ENCODE measurements around the gene RAD54L. TPM values are rescaled to one million over a fixed set of nuclear protein-coding genes. Genes with fewer than 3 reads are reported as not detected.

The RAD54L gene
- total RNA-seq, 2 experiments from 2014 or later, result 83.9 to 88.0 TPM

DNA sequence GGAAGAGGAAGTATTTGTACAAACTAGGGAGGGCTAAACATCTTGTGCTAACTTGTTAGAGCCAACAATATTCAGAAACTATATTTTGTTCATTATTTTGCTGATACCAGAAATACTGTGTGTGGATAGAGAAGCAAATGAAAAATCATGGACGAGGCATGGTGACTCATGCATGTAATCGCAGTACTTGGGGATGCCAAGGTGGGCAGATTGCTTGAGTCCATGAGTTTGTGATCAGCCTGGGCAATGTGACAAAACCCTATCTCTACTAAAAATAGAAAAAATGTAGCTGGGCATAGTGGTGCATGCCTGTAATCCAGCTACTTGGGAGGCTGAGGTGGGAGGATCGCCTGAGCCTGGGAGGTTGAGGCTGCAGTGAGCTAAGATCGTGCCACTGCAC lies 42.4 kb downstream of the RAD54L start:
- H3K36me3 Mint-ChIP-seq (ENCODE audit: low read depth), result peaks cover 25% of the 10 kb centered on the region
- H3K4me3 Mint-ChIP-seq, result no peak overlapping the region
- H3K27ac Mint-ChIP-seq, result no peak overlapping the region
- intact Hi-C loops (cut with micrococcal nuclease), result loop anchor here (5.0 kb wide), 1 partner anchor 43 kb away; the partner anchor contains the start of gene RAD54L
- CTCF ChIA-PET, result interaction anchor here (0.6 kb wide), 2 partner anchors 31 to 119 kb away, joined by 3 to 5 read pairs; no protein-coding TSS in a partner anchor
- no peaks in the 10 kb centered on the region for H3K27me3 Mint-ChIP-seq (ENCODE audit: low read depth)
- no peaks in the 10 kb centered on the region for H3K9me3 Mint-ChIP-seq
- DNase-seq, result no peak
- peaks cover 14% of the 10 kb centered on the region for H3K4me1 Mint-ChIP-seq (ENCODE audit: low read depth)

DNA sequence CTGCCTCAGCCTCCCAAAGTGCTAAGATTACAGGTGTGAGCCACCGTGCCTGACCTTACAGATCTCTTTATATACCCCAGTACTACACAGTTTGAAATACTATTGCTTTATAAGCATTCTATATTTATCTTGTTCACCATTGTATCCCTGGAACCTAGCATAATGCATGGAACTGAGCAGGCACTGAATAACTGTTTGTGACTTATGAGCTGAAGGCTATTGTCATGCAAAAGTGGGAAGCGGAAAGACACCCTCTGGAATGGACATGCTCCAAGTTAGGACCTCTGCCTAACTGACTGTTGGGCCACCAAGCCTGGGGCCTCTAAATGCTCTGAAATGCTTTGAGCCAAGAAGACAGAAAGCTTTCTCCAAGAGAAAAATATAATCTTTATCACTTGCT lies 47.7 kb downstream of the RAD54L start:
- no peaks in the 10 kb centered on the region for H3K27me3 Mint-ChIP-seq (ENCODE audit: low read depth)
- DNase-seq, result no peak
- intact Hi-C loops (cut with micrococcal nuclease), result no loop called here
- CTCF ChIA-PET, result interaction anchor here (0.6 to 1.2 kb wide), 2 partner anchors 51 to 52 kb away, joined by 3 read pairs; no protein-coding TSS in a partner anchor
- H3K27ac Mint-ChIP-seq, result no peak overlapping the region
- no peak overlapping the region for H3K4me3 Mint-ChIP-seq
- no peaks in the 10 kb centered on the region for H3K9me3 Mint-ChIP-seq
- peaks cover 21% of the 10 kb centered on the region for H3K36me3 Mint-ChIP-seq (ENCODE audit: low read depth)
- H3K4me1 Mint-ChIP-seq (ENCODE audit: low read depth), result peaks cover under 1% of the 10 kb centered on the region

DNA sequence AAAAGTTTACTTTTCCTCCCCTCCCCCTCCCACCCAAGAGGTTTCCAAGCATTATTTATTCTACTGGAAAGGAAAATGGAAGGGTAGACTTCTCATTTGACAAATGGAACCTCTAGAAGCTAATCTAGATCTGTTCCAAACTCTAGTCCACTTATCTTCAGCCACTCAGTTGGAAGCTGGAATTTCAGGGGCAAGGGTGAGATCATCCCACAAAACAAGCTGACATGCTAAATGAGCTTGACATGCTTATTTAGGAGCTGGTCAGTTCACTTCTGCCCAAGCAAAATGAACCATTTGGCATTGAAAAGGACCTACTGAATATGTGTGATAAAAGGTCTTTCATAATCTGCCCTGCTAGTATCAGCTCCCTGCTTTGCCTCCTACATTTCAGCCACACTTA lies 50.8 kb downstream of the RAD54L start:
- Mint-ChIP-seq H3K36me3 (ENCODE audit: low read depth) (peaks cover 28% of the 10 kb centered on the region), H3K9me3 (no peaks in the 10 kb centered on the region), H3K27ac (no peak overlapping the region), H3K4me1 (ENCODE audit: low read depth) (peaks cover 14% of the 10 kb centered on the region), H3K4me3 (no peak overlapping the region), H3K27me3 (ENCODE audit: low read depth) (no peaks in the 10 kb centered on the region)
- CTCF ChIA-PET, result interaction anchor here (1.2 to 1.3 kb wide), 3 partner anchors 46 to 75 kb away, joined by 3 to 4 read pairs (median 3); no protein-coding TSS in a partner anchor
- no peak for DNase-seq
- intact Hi-C loops (cut with micrococcal nuclease), result no loop called here

DNA sequence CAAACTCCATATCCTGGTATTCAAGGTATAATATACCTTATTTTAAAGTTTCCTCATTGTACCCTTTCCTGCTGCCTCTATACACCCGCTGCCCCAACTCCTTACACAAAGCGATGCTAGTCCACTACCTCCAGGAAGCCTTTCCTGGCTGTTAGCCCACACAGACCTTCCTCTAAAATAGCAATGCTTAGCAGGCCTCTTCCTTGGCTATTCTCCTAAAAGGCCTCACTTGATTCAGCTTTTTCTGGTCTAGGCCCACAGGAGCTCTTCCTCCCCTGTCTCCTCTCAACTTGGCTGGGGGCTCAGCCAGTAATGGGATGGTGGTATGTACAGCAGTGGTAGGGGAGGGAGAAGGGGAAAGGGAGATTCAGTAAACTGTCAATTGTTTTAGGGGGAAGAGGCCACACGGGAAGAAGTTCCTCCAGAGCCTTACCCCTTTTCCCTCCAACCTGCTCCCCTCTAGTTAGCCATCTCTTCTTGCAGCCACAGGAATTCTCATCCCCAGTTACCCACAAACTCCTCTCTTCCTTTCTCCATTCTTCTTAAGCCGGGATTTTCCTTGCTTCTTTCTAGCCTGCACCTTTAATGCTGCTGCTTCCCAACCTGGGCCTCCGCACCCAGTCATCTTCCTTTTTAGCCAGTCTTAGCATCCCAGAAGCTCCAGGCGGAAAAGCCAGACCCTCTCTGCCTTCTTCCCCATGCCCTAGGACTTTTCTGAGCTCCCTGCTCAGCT lies 53.3 kb downstream of the RAD54L start:
- H3K27me3 Mint-ChIP-seq (ENCODE audit: low read depth), result no peaks in the 10 kb centered on the region
- CTCF ChIA-PET, result interaction anchor here (0.6 to 1.4 kb wide), 3 partner anchors 42 to 74 kb away, joined by 3 to 5 read pairs (median 3); no protein-coding TSS in a partner anchor
- H3K36me3 Mint-ChIP-seq (ENCODE audit: low read depth), result peaks cover 31% of the 10 kb centered on the region
- H3K27ac Mint-ChIP-seq, result no peak overlapping the region
- H3K9me3 Mint-ChIP-seq, result no peaks in the 10 kb centered on the region
- DNase-seq, result no peak
- peak overlapping the region; percentile 98 for H3K4me3 Mint-ChIP-seq
- intact Hi-C loops (cut with micrococcal nuclease), result no loop called here
- peaks cover 26% of the 10 kb centered on the region for H3K4me1 Mint-ChIP-seq (ENCODE audit: low read depth)

DNA sequence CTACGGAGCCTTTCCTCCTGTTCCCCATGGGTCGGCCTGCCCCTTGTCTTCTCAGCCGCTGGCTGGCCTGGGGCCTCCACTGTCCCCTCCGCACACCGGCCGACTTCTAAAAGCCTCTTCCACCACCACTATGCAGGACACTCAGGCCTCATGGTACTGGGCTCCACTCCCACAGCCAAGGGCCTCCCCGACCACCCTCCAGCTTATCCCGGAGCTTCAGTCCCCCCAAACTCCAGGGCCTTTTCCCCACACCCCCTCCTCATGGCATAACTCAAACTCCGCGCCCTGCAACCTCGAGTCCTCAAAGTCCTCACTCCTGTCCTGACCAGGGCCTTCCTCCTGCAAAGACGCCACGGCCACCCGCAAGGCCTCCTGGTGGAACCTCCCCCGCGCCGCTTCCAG lies 53.8 kb downstream of the RAD54L start:
- peaks cover 30% of the 10 kb centered on the region for H3K36me3 Mint-ChIP-seq (ENCODE audit: low read depth)
- H3K4me1 Mint-ChIP-seq (ENCODE audit: low read depth), result peaks cover 32% of the 10 kb centered on the region
- intact Hi-C loops (cut with micrococcal nuclease), result no loop called here
- H3K4me3 Mint-ChIP-seq, result peak overlapping the region; percentile 98
- no peaks in the 10 kb centered on the region for H3K27me3 Mint-ChIP-seq (ENCODE audit: low read depth)
- no peaks in the 10 kb centered on the region for H3K9me3 Mint-ChIP-seq
- CTCF ChIA-PET, result interaction anchor here (0.6 to 1.4 kb wide), 2 partner anchors 47 to 74 kb away, joined by 3 to 5 read pairs; no protein-coding TSS in a partner anchor
- H3K27ac Mint-ChIP-seq, result peak overlapping the region; percentile 83
- no peak for DNase-seq

- no peaks in the 10 kb centered on the region for H3K9me3 Mint-ChIP-seq
- peak; percentile 67 for DNase-seq
- intact Hi-C loops (cut with micrococcal nuclease), result loop anchor here (1.0 kb wide), 1 partner anchor 46 kb away; no protein-coding TSS in a partner anchor
These were observed 54.5 kb downstream of the RAD54L start for GRCh38 chr1:46301808-46302640.

DNA sequence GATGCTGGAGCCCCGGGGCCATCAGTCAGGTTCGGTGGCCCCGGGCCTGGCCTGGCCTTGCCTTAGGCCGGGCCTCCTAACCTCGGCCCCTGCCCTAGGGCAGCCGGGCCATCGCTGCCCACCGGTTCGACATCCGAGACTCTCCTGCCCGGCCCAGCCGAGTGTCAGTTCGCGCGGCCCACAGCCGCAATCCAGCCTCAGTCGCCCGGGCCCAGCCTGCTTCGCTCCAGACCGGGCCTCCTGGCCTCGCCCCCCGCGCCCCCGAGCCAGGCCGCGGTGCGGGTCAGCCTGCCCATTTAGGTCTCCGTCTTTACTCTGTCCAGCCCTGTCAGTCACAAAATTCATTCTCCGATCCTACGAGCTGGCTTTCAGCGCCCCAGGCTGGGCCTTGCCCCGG lies 55.1 kb downstream of the RAD54L start:
- H3K36me3 Mint-ChIP-seq (ENCODE audit: low read depth), result peaks cover 20% of the 10 kb centered on the region
- no peaks in the 10 kb centered on the region for H3K27me3 Mint-ChIP-seq (ENCODE audit: low read depth)
- intact Hi-C loops (cut with micrococcal nuclease), result loop anchor here (1.0 kb wide), 4 partner anchors 38 to 615 kb away; partner anchors contain the start of gene NSUN4
- no peaks in the 10 kb centered on the region for H3K9me3 Mint-ChIP-seq
- H3K4me3 Mint-ChIP-seq, result peak overlapping the region; percentile 98
- CTCF ChIA-PET, result interaction anchor here (0.9 to 1.4 kb wide), 3 partner anchors 19 to 55 kb away, joined by 3 to 6 read pairs (median 4); partner anchors contain the start of gene RAD54L
- DNase-seq, result peak; percentile 16
- peaks cover 40% of the 10 kb centered on the region for H3K4me1 Mint-ChIP-seq (ENCODE audit: low read depth)
- peak overlapping the region; percentile 83 for H3K27ac Mint-ChIP-seq

More at GRCh38 chr1:46301808-46302640, 54.5 kb downstream of the RAD54L start:
- no peaks in the 10 kb centered on the region for H3K27me3 Mint-ChIP-seq (ENCODE audit: low read depth)
- peaks cover 35% of the 10 kb centered on the region for H3K4me1 Mint-ChIP-seq (ENCODE audit: low read depth)
- CTCF ChIA-PET, result interaction anchor here (1.4 kb wide), 1 partner anchor 46 kb away, joined by 5 read pairs; no protein-coding TSS in a partner anchor
- H3K36me3 Mint-ChIP-seq (ENCODE audit: low read depth), result peaks cover 24% of the 10 kb centered on the region
- H3K4me3 Mint-ChIP-seq, result peak overlapping the region; percentile 98
- H3K27ac Mint-ChIP-seq, result peak overlapping the region; percentile 83

- peak within 1 kb of the TSS; percentile 98 for H3K4me3 Mint-ChIP-seq
- peak; percentile 93 for DNase-seq
- no peaks in the 10 kb centered on the region for H3K9me3 Mint-ChIP-seq
- H3K4me1 Mint-ChIP-seq (ENCODE audit: low read depth), result peaks cover 45% of the 10 kb centered on the region
- CTCF ChIA-PET, result interaction anchor here (0.6 to 1.7 kb wide), 7 partner anchors 15 to 255 kb away, joined by 3 to 6 read pairs (median 4); partner anchors contain the start of gene RAD54L
- H3K27ac Mint-ChIP-seq, result peak within 1 kb of the TSS; percentile 94
- H3K27me3 Mint-ChIP-seq (ENCODE audit: low read depth), result no peaks in the 10 kb centered on the region
- H3K36me3 Mint-ChIP-seq (ENCODE audit: low read depth), result peaks cover 21% of the 10 kb centered on the region
- intact Hi-C loops (cut with micrococcal nuclease), result loop anchor here (1.0 kb wide), 3 partner anchors 37 to 616 kb away; partner anchors contain the start of gene NSUN4
These were observed 55.7 kb downstream of the RAD54L start, which contains the start of the genes LRRC41 and UQCRH for GRCh38 chr1:46303038-46303871. LRRC41 (minus strand) TSS chr1:46303616; CDS start chr1:46303322, 294 bp downstream. UQCRH (plus strand) TSS chr1:46303698; CDS start chr1:46303767, 69 bp downstream.

GRCh38 chr1:46303872-46304326 lies 56.3 kb downstream of the RAD54L start:
- DNase-seq, result no peak
- H3K9me3 Mint-ChIP-seq, result no peaks in the 10 kb centered on the region
- peaks cover 46% of the 10 kb centered on the region for H3K4me1 Mint-ChIP-seq (ENCODE audit: low read depth)
- H3K27ac Mint-ChIP-seq, result peak overlapping the region; percentile 94
- CTCF ChIA-PET, result interaction anchor here (0.6 to 1.7 kb wide), 7 partner anchors 15 to 57 kb away, joined by 3 to 6 read pairs (median 4); partner anchors contain the start of gene RAD54L
- intact Hi-C loops (cut with micrococcal nuclease), result loop anchor here (1.0 kb wide), 3 partner anchors 36 to 617 kb away; partner anchors contain the start of gene NSUN4
- no peaks in the 10 kb centered on the region for H3K27me3 Mint-ChIP-seq (ENCODE audit: low read depth)
- peaks cover 25% of the 10 kb centered on the region for H3K36me3 Mint-ChIP-seq (ENCODE audit: low read depth)
- peak overlapping the region; percentile 98 for H3K4me3 Mint-ChIP-seq

- Mint-ChIP-seq H3K4me1 (ENCODE audit: low read depth) (peaks cover 39% of the 10 kb centered on the region), H3K36me3 (ENCODE audit: low read depth) (peaks cover 36% of the 10 kb centered on the region), H3K9me3 (no peaks in the 10 kb centered on the region), H3K4me3 (no peak overlapping the region), H3K27me3 (ENCODE audit: low read depth) (no peaks in the 10 kb centered on the region), H3K27ac (no peak overlapping the region)
- CTCF ChIA-PET, result interaction anchor here (1.1 to 1.4 kb wide), 2 partner anchors 27 to 42 kb away, joined by 4 to 7 read pairs; no protein-coding TSS in a partner anchor
- intact Hi-C loops (cut with micrococcal nuclease), result no loop called here
- no peak for DNase-seq
These were observed 58.6 kb downstream of the RAD54L start for GRCh38 chr1:46306159-46306530.

Measured in activated naive CD4-positive, alpha-beta T cell treated with anti-CD3 and anti-CD28 coated beads for 36 hours (primary cell).